SK-N-SH (cell line): Measurements from ENCODE around the gene AXIN1. TPM values are rescaled to one million over a fixed set of nuclear protein-coding genes. Genes with fewer than 3 reads are reported as not detected.

ENCODE experiments used
- CTCF ChIA-PET: fragments of 300-600, 350-600 bp; formaldehyde crosslinking; extraction: SDS; loops from one replicate; lab custom pipeline; 2021; lab: Yijun Ruan, JAX
- POLR2A ChIA-PET: fragments of 350-600 bp; sonication (Branson Sonifier 250); formaldehyde crosslinking; extraction: SDS; loops from one replicate; lab custom pipeline; 2020; ENCODE audit warnings: antibody characterized with exemption, inconsistent platforms; lab: Yijun Ruan, JAX
- DNase-seq: peaks from one replicate; pipeline ENCODE4 v3.0.0; 2012
- H2AFZ ChIP-seq: fragments of 200-600 bp; sonication (generic); 2 replicates; pipeline ENCODE4 v1.8.1; 2016; ENCODE audit warnings: antibody characterized with exemption, mild to moderate bottlenecking, low read depth
- H3F3A ChIP-seq: fragments of 200-600 bp; sonication (generic); replicated peaks from 2 replicates; pipeline ENCODE3; 2016; ENCODE audit warnings: antibody characterized with exemption, mild to moderate bottlenecking; ENCODE audit not compliant: insufficient read depth
- H3K27ac ChIP-seq, 2 experiments: fragments of 200-500 bp in 1 of 2; fragments of 200-600 bp in 1 of 2; sonication (Bioruptor generic) in 1 of 2; sonication (generic), shearing (Covaris generic) in 1 of 2; 2 replicates each; pipeline versions ENCODE4 v1.5.1 to v1.6.1; 2014 to 2016; ENCODE audit warnings: low read depth in 2 of 2, inconsistent platforms in 1 of 2, low read length in 1 of 2, mild to moderate bottlenecking in 1 of 2, mixed read lengths in 1 of 2
- H3K27me3 ChIP-seq: fragments of 200-600 bp; sonication (generic), shearing (Covaris generic); 2 replicates; pipeline ENCODE4 v1.6.1; 2016; ENCODE audit warnings: mixed run types; ENCODE audit not compliant: insufficient read depth
- H3K36me3 ChIP-seq, 2 experiments: fragments of 200-500 bp in 1 of 2; fragments of 200-600 bp in 1 of 2; sonication (Bioruptor generic) in 1 of 2; sonication (generic) in 1 of 2; replicated peaks in 1 of 2; 2 replicates each; pipeline versions ENCODE3 to v1.5.1; 2014 to 2016; ENCODE audit warnings: low read length in 1 of 2, mild to moderate bottlenecking in 1 of 2; ENCODE audit not compliant: insufficient read depth in 2 of 2, control insufficient read depth in 1 of 2
- H3K4me1 ChIP-seq, 2 experiments: fragments of 200-500 bp in 1 of 2; fragments of 200-600 bp in 1 of 2; sonication (Bioruptor generic) in 1 of 2; sonication (generic), shearing (Covaris generic) in 1 of 2; 2 replicates each; pipeline versions ENCODE4 v1.5.1 to v1.6.1; 2014 to 2016; ENCODE audit warnings: low read depth in 1 of 2, low read length in 1 of 2, mixed run types in 1 of 2; ENCODE audit not compliant: insufficient read depth in 2 of 2, control insufficient read depth in 1 of 2
- H3K4me2 ChIP-seq: fragments of 200-600 bp; sonication (generic), shearing (Covaris generic); 2 replicates; pipeline ENCODE4 v1.6.1; 2017; ENCODE audit warnings: mixed run types
- H3K4me3 ChIP-seq, 2 experiments: fragments of 200-500 bp in 1 of 2; fragments of 200-600 bp in 1 of 2; sonication (Bioruptor generic) in 1 of 2; sonication (generic), shearing (Covaris generic) in 1 of 2; 2 replicates each; pipeline versions ENCODE4 v1.5.1 to v1.8.1; 2014 to 2016; ENCODE audit warnings: low read depth in 2 of 2, inconsistent platforms in 1 of 2, low read length in 1 of 2, mild to moderate bottlenecking in 1 of 2, mixed read lengths in 1 of 2, moderate library complexity in 1 of 2
- H3K79me2 ChIP-seq: fragments of 200-600 bp; sonication (generic); 2 replicates; pipeline ENCODE4 v1.8.1; 2017; ENCODE audit warnings: mild to moderate bottlenecking; ENCODE audit not compliant: insufficient read depth
- H3K9ac ChIP-seq: fragments of 200-600 bp; sonication (generic); 2 replicates; pipeline ENCODE4 v1.6.1; 2017; ENCODE audit warnings: mixed run types
- H3K9me2 ChIP-seq: fragments of 200-600 bp; sonication (generic); 2 replicates; pipeline ENCODE4 v1.6.1; 2017; ENCODE audit warnings: mixed run types
- H3K9me3 ChIP-seq: fragments of 200-600 bp; sonication (generic); 2 replicates; pipeline ENCODE4 v1.6.1; 2017; ENCODE audit warnings: mixed run types, mild to moderate bottlenecking, moderate library complexity
- H4K20me1 ChIP-seq: fragments of 200-600 bp; sonication (generic); 2 replicates; pipeline ENCODE4 v1.6.1; 2017; ENCODE audit warnings: mild to moderate bottlenecking, mixed run types; ENCODE audit not compliant: insufficient read depth
- CHD2 ChIP-seq: fragments of 150-350 bp; IDR thresholded peaks from 2 replicates; pipeline ENCODE4 v1.6.1; 2018; ENCODE audit warnings: low read length; ENCODE audit not compliant: partially characterized antibody
- CTCF ChIP-seq: fragments of 200-600 bp; sonication (generic); IDR thresholded peaks from 2 replicates; pipeline ENCODE4 v1.6.1; 2017; ENCODE audit warnings: antibody characterized with exemption, mild to moderate bottlenecking, moderate library complexity
- EP300 ChIP-seq, 2 experiments: IDR thresholded peaks; 2 replicates each; pipeline versions ENCODE4 v1.4.0 to v1.6.1; 2012; ENCODE audit warnings: borderline replicate concordance in 1 of 2, low read depth in 1 of 2, low read length in 1 of 2
- FOSL2 ChIP-seq: IDR thresholded peaks from 2 replicates; pipeline ENCODE4 v1.4.0; 2012; ENCODE audit warnings: low read depth, mild to moderate bottlenecking, moderate library complexity, borderline replicate concordance
- FOXJ3 ChIP-seq: sonication (generic); formaldehyde crosslinking; IDR thresholded peaks from 2 replicates; pipeline ENCODE4 v1.5.1; 2020; ENCODE audit warnings: mild to moderate bottlenecking, missing genetic modification reagents
- GABPA ChIP-seq: IDR thresholded peaks from 2 replicates; pipeline ENCODE4 v1.4.0; 2012; ENCODE audit warnings: low read depth, mild to moderate bottlenecking
- MEF2A ChIP-seq: IDR thresholded peaks from 2 replicates; pipeline ENCODE4 v1.4.0; 2012; ENCODE audit warnings: low read depth, borderline replicate concordance
- MXI1 ChIP-seq: IDR thresholded peaks from 2 replicates; pipeline ENCODE4 v1.6.1; 2012; ENCODE audit warnings: mild to moderate bottlenecking, low read depth, low read length, improper control_type of control experiment
- NFIC ChIP-seq: IDR thresholded peaks from 2 replicates; pipeline ENCODE4 v1.4.0; 2012; ENCODE audit warnings: borderline replicate concordance
- NRF1 ChIP-seq: IDR thresholded peaks from 2 replicates; pipeline ENCODE4 v1.6.1; 2012; ENCODE audit warnings: low read depth, mild to moderate bottlenecking, low read length
- PBX3 ChIP-seq: IDR thresholded peaks from 2 replicates; pipeline ENCODE4; 2012
- RAD21 ChIP-seq: IDR thresholded peaks from 2 replicates; pipeline ENCODE4 v1.6.1; 2012; ENCODE audit warnings: mild to moderate bottlenecking, low read length
- RXRA ChIP-seq: IDR thresholded peaks from 2 replicates; pipeline ENCODE4 v1.4.0; 2012; ENCODE audit warnings: low read depth, mild to moderate bottlenecking, borderline replicate concordance
- SMC3 ChIP-seq: IDR thresholded peaks from 2 replicates; pipeline ENCODE4 v1.6.1; 2012; ENCODE audit warnings: low read depth, low read length, improper control_type of control experiment
- TCF12 ChIP-seq: IDR thresholded peaks from 2 replicates; pipeline ENCODE4 v1.4.0; 2012
- USF1 ChIP-seq: IDR thresholded peaks from 2 replicates; pipeline ENCODE4 v1.4.0; 2012; ENCODE audit warnings: low read depth, borderline replicate concordance
- USF2 ChIP-seq: fragments of 150-350 bp; IDR thresholded peaks from 2 replicates; pipeline ENCODE4 v1.6.1; 2017; ENCODE audit warnings: antibody characterized with exemption, low read length, low read depth, borderline replicate concordance
- YY1 ChIP-seq: IDR thresholded peaks from 2 replicates; pipeline ENCODE4 v1.4.0; 2012; ENCODE audit warnings: low read depth, mild to moderate bottlenecking
- ZBTB33 ChIP-seq: IDR thresholded peaks from 2 replicates; pipeline ENCODE4 v1.4.0; 2012; ENCODE audit warnings: low read depth, borderline replicate concordance
- WGBS: methylation state at CpG from one replicate; pipeline ENCODE4 v1.1.6; 2017; ENCODE audit warnings: low lambda C conversion rate; 5-methylcytosine and 5-hydroxymethylcytosine counted together
- polyA plus RNA-seq, 3 experiments: library from polyadenylated mRNA; depleted of rRNA; stranded (reverse); fragments of >200 nt; gene quantifications; 2 replicates each; pipeline ENCODE4 v1.2.3, GENCODE V29; 2012

AXIN1 gene
- polyA plus RNA-seq, 1 of the 3 experiments (the other 2 are of a cell fraction) = 19.9 TPM

GRCh38 chr16:317583-317982 lies 34.9 kb downstream of the AXIN1 start:
- H3F3A ChIP-seq = no peaks in the 10 kb centered on the region
- no peaks in the 10 kb centered on the region for H3K9me3 ChIP-seq
- no peak for DNase-seq
- ChIA-PET CTCF (interaction anchor here (1.3 kb wide), 1 partner anchor 12 kb away, joined by 4 read pairs; no protein-coding TSS in a partner anchor), POLR2A (no interaction called here)
- no peak overlapping the region for H2AFZ ChIP-seq
- no peaks in the 10 kb centered on the region for H3K9me2 ChIP-seq
- H3K4me1 ChIP-seq = peaks cover 0 to 25% of the 10 kb centered on the region in 2 experiments; a peak in 1 of 4 replicates
- no peak overlapping the region for H3K27ac ChIP-seq
- H3K9ac ChIP-seq = no peak overlapping the region
- no peak overlapping the region for H3K4me3 ChIP-seq
- peaks cover 65% of the 10 kb centered on the region for H4K20me1 ChIP-seq
- TF ChIP-seq TCF12 = no peak
- TF ChIP-seq FOXJ3 (CRISPR knock-in tag) = no peak
- TF ChIP-seq YY1 = no peak
- no peak for TF ChIP-seq CTCF
- no peak for TF ChIP-seq ZBTB33
- no peak for TF ChIP-seq NFIC
- no peak for TF ChIP-seq RAD21
- no peak for TF ChIP-seq CHD2
- TF ChIP-seq GABPA = no peak
- H3K36me3 ChIP-seq = peaks cover 0 to 20% of the 10 kb centered on the region in 2 experiments
- no peak overlapping the region for H3K4me2 ChIP-seq
- WGBS = 93% methylated on average over 4 of the region's 5 CpGs
- peaks cover 61% of the 10 kb centered on the region for H3K79me2 ChIP-seq
- H3K27me3 ChIP-seq = no peaks in the 10 kb centered on the region

GRCh38 chr16:316741-317464 lies 35.6 kb downstream of the AXIN1 start:
- H3K36me3 ChIP-seq = peaks cover 0 to 26% of the 10 kb centered on the region in 2 experiments
- ChIA-PET POLR2A (no interaction called here), CTCF (interaction anchor here (1.3 kb wide), 1 partner anchor 11 kb away, joined by 4 read pairs; no protein-coding TSS in a partner anchor)
- 97% methylated on average over 11 of the region's 19 CpGs for WGBS
- H3K27ac ChIP-seq = no peak overlapping the region
- H3K4me1 ChIP-seq = peaks cover 0 to 21% of the 10 kb centered on the region in 2 experiments; a peak in 1 of 4 replicates
- no peaks in the 10 kb centered on the region for H3K9me3 ChIP-seq
- no peak overlapping the region for H3K4me2 ChIP-seq
- H3K9ac ChIP-seq = no peak overlapping the region
- no peak overlapping the region for H3K4me3 ChIP-seq
- peaks cover 60% of the 10 kb centered on the region for H3K79me2 ChIP-seq
- H2AFZ ChIP-seq = no peak overlapping the region
- no peaks in the 10 kb centered on the region for H3K9me2 ChIP-seq
- no peak for DNase-seq
- no peaks in the 10 kb centered on the region for H3K27me3 ChIP-seq
- H3F3A ChIP-seq = no peaks in the 10 kb centered on the region
- peaks cover 58% of the 10 kb centered on the region for H4K20me1 ChIP-seq
- no peak for TF ChIP-seq NRF1
- TF ChIP-seq PBX3 = no peak
- no peak for TF ChIP-seq USF1
- TF ChIP-seq EP300 (IDR thresholded peaks at IDR 0.05; ENCODE audit: borderline replicate concordance in 1 of 2, low read depth in 1 of 2, low read length in 1 of 2) = no peak
- no peak for TF ChIP-seq SMC3
- TF ChIP-seq MXI1 = no peak
- no peak for TF ChIP-seq FOSL2
- no peak for TF ChIP-seq RXRA
- TF ChIP-seq USF2 = no peak
- TF ChIP-seq MEF2A = no peak
- TF ChIP-seq TCF12 = no peak
